Neural cell (in vitro differentiated cells): ENCODE data around the gene MPC1L.

Experiments used
- EP300 ChIP-seq: fragments of 450-650 bp; conservative IDR thresholded peaks from 2 replicates; pipeline ENCODE4 v1.6.1; 2014; ENCODE audit warnings: antibody characterized with exemption, mild to moderate bottlenecking, moderate library complexity; ENCODE audit not compliant: poor library complexity, severe bottlenecking
- EZH2 ChIP-seq: fragments of 200-600, 300-800 bp; shearing (Covaris generic), sonication (generic); IDR thresholded peaks from 2 replicates; pipeline ENCODE4 v1.6.1; 2014; ENCODE audit warnings: antibody characterized with exemption, low read length, borderline replicate concordance, mild to moderate bottlenecking; ENCODE audit not compliant: insufficient read depth, poor library complexity, severe bottlenecking
- POLR2AphosphoS5 ChIP-seq: IDR thresholded peaks from 2 replicates; pipeline ENCODE4 v1.6.1; 2012
- RAD21 ChIP-seq: fragments of 450-650 bp; conservative IDR thresholded peaks from 2 replicates; pipeline ENCODE4 v1.6.1; 2014; ENCODE audit warnings: antibody characterized with exemption, mild to moderate bottlenecking, moderate library complexity
- SMC3 ChIP-seq: fragments of 450-650 bp; conservative IDR thresholded peaks from 2 replicates; pipeline ENCODE4 v1.6.1; 2014; ENCODE audit warnings: antibody characterized with exemption, mild to moderate bottlenecking, moderate library complexity; ENCODE audit not compliant: poor library complexity
- TAF1 ChIP-seq: IDR thresholded peaks from 2 replicates; pipeline ENCODE4 v1.6.1; 2012; ENCODE audit warnings: low read depth
- TF ChIP-seq, protein P1 (sequence below): fragments of 450-650 bp; IDR thresholded peaks from 2 replicates; pipeline ENCODE4 v1.5.1; 2014; ENCODE audit warnings: antibody characterized with exemption, mild to moderate bottlenecking, moderate library complexity; ENCODE audit not compliant: poor library complexity, severe bottlenecking

DNA sequence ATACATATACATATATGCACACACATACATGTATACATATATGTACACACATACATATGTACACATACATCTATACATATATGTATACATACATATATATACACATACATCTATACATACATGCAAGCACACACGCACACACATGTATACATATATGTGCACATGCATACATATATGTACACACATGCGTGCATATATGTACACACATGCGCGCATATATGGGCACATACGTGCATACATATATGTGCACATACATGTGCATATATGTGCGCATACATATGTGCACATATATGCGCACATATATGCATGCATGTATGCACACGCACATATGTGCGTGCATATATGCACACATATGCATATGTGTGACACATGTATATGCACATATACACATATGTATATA lies 7.3 kb upstream of the MPC1L start:
- TF ChIP-seq SMC3 (no peak), EZH2 (no peak), EP300 (no peak), POLR2AphosphoS5 (no peak), TAF1 (no peak), RAD21 (no peak)
- TF ChIP-seq, protein P1, sequence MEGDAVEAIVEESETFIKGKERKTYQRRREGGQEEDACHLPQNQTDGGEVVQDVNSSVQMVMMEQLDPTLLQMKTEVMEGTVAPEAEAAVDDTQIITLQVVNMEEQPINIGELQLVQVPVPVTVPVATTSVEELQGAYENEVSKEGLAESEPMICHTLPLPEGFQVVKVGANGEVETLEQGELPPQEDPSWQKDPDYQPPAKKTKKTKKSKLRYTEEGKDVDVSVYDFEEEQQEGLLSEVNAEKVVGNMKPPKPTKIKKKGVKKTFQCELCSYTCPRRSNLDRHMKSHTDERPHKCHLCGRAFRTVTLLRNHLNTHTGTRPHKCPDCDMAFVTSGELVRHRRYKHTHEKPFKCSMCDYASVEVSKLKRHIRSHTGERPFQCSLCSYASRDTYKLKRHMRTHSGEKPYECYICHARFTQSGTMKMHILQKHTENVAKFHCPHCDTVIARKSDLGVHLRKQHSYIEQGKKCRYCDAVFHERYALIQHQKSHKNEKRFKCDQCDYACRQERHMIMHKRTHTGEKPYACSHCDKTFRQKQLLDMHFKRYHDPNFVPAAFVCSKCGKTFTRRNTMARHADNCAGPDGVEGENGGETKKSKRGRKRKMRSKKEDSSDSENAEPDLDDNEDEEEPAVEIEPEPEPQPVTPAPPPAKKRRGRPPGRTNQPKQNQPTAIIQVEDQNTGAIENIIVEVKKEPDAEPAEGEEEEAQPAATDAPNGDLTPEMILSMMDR, result no peak
